SU-DHL-6 (cell line): Measurements from ENCODE around the gene ZRANB3.

ENCODE experiments used
- CTCF ChIP-seq: fragments of 200-600 bp; sonication (generic); IDR thresholded peaks from one replicate; pipeline ENCODE4 v1.5.1; 2017; ENCODE audit warnings: antibody characterized with exemption, mild to moderate bottlenecking, low read length, moderate library complexity; ENCODE audit not compliant: insufficient read depth, poor library complexity, severe bottlenecking
- EZH2phosphoT487 ChIP-seq: fragments of 200-600 bp; sonication (generic), shearing (Covaris generic); conservative IDR thresholded peaks from 2 replicates; pipeline ENCODE4 v1.6.1; 2018; ENCODE audit warnings: mild to moderate bottlenecking, antibody characterized with exemption, low read length, moderate library complexity, mixed read lengths

- TF ChIP-seq CTCF (no peak), EZH2phosphoT487 (no peak)
Observed at GRCh38 chr2:135167273-135167672, 363.7 kb downstream of the ZRANB3 start.
